ENCODE results near the gene COL13A1. TPM values are rescaled to one million over a fixed set of nuclear protein-coding genes. Genes with fewer than 3 reads are reported as not detected.

Gene COL13A1
- total RNA-seq, 1 experiment from 2014 or later, result 3.6 TPM

GRCh38 chr10:69988094-69988493, 186.4 kb downstream of the COL13A1 start:
- Histone ChIP-seq H2BK5ac (ENCODE audit: insufficient read length, low read length) (no peak overlapping the region), H2BK15ac (ENCODE audit: low read depth, low read length) (no peak overlapping the region), H2AFZ (ENCODE audit: low read length) (no peak overlapping the region), H3K79me1 (ENCODE audit: insufficient read depth, low read depth, low read length, poor library complexity, severe bottlenecking) (no peaks in the 10 kb centered on the region), H2BK12ac (ENCODE audit: insufficient read length, low read depth, low read length) (no peak overlapping the region), H3K9me3 (ENCODE audit: control insufficient read depth, low read depth, low read length) (no peaks in the 10 kb centered on the region), H3K23ac (ENCODE audit: insufficient read length, low read depth, low read length) (no peak overlapping the region), H3K9ac (ENCODE audit: extremely low read depth, insufficient read length, low read length) (no peak overlapping the region), H3K4me2 (ENCODE audit: insufficient read depth, insufficient read length, low read length) (no peak overlapping the region), H2BK20ac (ENCODE audit: low read depth, low read length, poor library complexity, severe bottlenecking) (no peak overlapping the region), H3K56ac (ENCODE audit: insufficient read length, low read depth, low read length) (no peak overlapping the region), H3K79me2 (ENCODE audit: insufficient read depth, low read length) (no peaks in the 10 kb centered on the region), H3K27ac (ENCODE audit: insufficient read length, low read depth, low read length) (no peak overlapping the region), H3K27me3 (ENCODE audit: insufficient read depth, low read length) (no peaks in the 10 kb centered on the region), H4K8ac (replicated peaks; ENCODE audit: insufficient read length, low read depth, low read length) (no peak overlapping the region), H4K5ac (ENCODE audit: insufficient read length, low read depth, low read length) (no peak overlapping the region), H3K23me2 (ENCODE audit: insufficient read length, low read depth, low read length, poor library complexity, severe bottlenecking) (no peaks in the 10 kb centered on the region), H3K14ac (ENCODE audit: insufficient read depth, low read length) (no peak overlapping the region), H4K20me1 (ENCODE audit: control insufficient read depth, insufficient read depth, insufficient read length) (no peaks in the 10 kb centered on the region), H3K4ac (ENCODE audit: low read depth, low read length) (no peak overlapping the region), H3T11ph (ENCODE audit: low read length) (no peak overlapping the region), H3K18ac (ENCODE audit: insufficient read length, low read depth, low read length) (no peak overlapping the region), H2BK120ac (ENCODE audit: low read depth, low read length, poor library complexity, severe bottlenecking) (no peak overlapping the region), H2AK5ac (ENCODE audit: insufficient read length, low read length) (no peak overlapping the region), H4K91ac (ENCODE audit: insufficient read length, low read depth, low read length) (no peak overlapping the region), H3K4me1 (ENCODE audit: insufficient read depth, low read length) (no peaks in the 10 kb centered on the region)
- no CpG with 5 or more reads among the region's 2 CpGs for WGBS (ENCODE audit: extremely low coverage, insufficient read length, low lambda C conversion rate)
- Mint-ChIP-seq H3K36me3 (ENCODE audit: insufficient read depth in 1 of 3, low read depth in 3 of 3) (no peaks in the 10 kb centered on the region), H3K27ac (no peak overlapping the region), H3K4me1 (no peaks in the 10 kb centered on the region), H3K27me3 (ENCODE audit: low read depth) (peaks cover 31% of the 10 kb centered on the region), H3K4me3 (no peak overlapping the region), H3K9me3 (no peaks in the 10 kb centered on the region)
- no peak for DNase-seq
- no peak for TF ChIP-seq CTCF (conservative IDR thresholded peaks at IDR 0.05)

Data from H9 (cell line).